NCI-H2196 (cell line): ENCODE data around the gene OFD1.
A peak's percentile ranks its signal among the peaks of the same experiment; 100 is the strongest.

ENCODE experiments used
- DNase-seq: peaks from one replicate; lab custom pipeline; 2025; ENCODE audit not compliant: unreplicated experiment; lab: John Stamatoyannopoulos, UW

Gene OFD1, protein sequence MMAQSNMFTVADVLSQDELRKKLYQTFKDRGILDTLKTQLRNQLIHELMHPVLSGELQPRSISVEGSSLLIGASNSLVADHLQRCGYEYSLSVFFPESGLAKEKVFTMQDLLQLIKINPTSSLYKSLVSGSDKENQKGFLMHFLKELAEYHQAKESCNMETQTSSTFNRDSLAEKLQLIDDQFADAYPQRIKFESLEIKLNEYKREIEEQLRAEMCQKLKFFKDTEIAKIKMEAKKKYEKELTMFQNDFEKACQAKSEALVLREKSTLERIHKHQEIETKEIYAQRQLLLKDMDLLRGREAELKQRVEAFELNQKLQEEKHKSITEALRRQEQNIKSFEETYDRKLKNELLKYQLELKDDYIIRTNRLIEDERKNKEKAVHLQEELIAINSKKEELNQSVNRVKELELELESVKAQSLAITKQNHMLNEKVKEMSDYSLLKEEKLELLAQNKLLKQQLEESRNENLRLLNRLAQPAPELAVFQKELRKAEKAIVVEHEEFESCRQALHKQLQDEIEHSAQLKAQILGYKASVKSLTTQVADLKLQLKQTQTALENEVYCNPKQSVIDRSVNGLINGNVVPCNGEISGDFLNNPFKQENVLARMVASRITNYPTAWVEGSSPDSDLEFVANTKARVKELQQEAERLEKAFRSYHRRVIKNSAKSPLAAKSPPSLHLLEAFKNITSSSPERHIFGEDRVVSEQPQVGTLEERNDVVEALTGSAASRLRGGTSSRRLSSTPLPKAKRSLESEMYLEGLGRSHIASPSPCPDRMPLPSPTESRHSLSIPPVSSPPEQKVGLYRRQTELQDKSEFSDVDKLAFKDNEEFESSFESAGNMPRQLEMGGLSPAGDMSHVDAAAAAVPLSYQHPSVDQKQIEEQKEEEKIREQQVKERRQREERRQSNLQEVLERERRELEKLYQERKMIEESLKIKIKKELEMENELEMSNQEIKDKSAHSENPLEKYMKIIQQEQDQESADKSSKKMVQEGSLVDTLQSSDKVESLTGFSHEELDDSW

DNA sequence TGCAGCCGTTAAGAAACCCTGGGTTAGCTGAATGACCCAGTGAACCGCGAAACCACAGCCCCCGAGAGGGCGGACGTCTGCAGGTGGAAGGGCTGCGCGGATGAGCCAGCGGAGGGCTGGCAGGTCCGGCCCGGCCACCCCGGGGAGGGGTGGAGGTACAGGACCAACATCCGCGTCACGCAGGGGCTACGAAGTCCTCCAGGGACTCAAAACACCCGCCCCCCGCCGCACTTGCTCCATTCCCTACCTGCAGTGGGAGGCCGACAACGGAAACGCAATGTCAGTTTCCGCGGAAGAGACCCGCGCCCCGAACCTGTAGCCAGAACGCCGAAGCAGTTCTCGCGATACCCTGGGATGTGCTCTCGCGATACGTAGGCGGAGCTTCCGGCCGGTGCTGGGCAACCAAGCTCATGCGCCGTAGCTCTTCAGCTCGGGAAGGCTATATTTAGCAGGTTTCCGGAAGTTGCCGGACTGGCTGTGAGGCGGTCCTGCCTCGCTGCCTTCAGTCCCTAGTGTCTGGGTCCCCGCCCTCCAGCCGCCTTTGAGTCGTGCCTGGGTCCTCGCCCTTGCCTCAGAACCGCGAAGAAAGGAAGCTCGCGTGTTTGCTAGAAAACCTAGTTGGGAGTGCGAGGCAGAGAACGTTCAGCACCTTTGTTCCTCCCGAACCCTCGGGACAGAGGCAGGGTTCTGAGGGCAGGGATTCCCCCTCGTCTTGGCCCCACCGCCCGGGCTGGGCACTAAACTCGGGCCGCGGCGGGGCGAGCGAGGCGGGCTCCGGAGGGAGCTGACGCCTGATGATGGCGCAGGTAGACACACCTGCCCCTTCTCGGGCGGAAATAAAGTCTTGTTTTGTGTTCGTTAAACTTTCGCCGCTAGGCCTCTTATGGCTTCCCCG, at the start of gene OFD1, which contains the start of gene TRAPPC2:
Gene OFD1 (plus strand): TSS at position 471 of the 895 bp plus-strand sequence. CDS start 324 bp downstream, at position 795.
Gene TRAPPC2 (minus strand): TSS at position 343 of the 895 bp plus-strand sequence. CDS start 14,657 bp downstream, outside the sequence.
- DNase-seq: peak; percentile 90

- DNase-seq: no peak
Measured at GRCh38 chrX:13685126-13685763, 49.3 kb upstream of the OFD1 start.

- no peak for DNase-seq
Measured at GRCh38 chrX:13687203-13687602, 47.3 kb upstream of the OFD1 start.

GRCh38 chrX:13688384-13688957, 46.1 kb upstream of the OFD1 start:
- DNase-seq: no peak

DNA sequence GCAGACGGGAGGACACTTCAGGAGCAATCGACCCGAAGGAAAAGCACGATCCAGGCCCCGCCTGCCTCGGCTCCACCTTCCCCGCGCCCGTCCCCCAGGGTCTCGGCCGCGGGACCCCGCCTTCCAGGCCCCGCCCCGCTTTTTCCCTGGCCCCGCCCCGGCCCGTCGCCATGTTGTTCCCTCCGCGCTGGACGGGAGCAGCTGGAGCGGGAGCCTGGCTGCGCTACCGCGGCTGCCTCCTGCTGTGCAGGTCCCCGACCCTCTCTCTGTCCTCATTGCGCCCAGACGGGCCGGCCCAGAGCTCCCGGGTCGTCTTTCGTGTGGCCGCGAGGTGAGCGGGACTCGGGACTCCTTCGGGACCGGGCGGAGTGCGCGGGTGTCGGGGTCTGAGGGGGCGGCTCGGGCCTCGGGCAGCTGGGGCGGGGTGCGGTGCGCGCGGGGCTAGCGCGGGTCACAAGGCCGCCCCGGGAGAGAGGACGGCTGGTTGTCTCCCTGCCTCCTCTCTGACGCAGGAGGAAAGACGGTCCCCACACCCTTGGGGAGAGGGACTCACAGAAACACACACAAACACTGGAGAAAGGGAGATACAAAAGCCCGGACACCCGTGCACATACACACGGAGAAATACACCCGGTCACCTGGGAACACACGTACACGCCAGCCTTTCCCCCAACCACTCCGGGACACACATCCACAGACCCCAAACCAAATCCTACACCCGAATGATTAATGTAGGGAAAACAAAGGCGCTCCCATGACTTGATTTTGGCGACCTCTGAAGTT, 45.4 kb upstream of the OFD1 start, which contains the start of gene RAB9A:
Gene RAB9A (plus strand): TSS at position 171 of the 783 bp plus-strand sequence. CDS start 19,619 bp downstream, outside the sequence.
- DNase-seq: peak; percentile 53

- DNase-seq: no peak
Measured at GRCh38 chrX:13689741-13690211, 44.8 kb upstream of the OFD1 start.

GRCh38 chrX:13690836-13691235, 43.7 kb upstream of the OFD1 start:
- no peak for DNase-seq

GRCh38 chrX:13691841-13692371, 42.6 kb upstream of the OFD1 start:
- no peak for DNase-seq

DNA sequence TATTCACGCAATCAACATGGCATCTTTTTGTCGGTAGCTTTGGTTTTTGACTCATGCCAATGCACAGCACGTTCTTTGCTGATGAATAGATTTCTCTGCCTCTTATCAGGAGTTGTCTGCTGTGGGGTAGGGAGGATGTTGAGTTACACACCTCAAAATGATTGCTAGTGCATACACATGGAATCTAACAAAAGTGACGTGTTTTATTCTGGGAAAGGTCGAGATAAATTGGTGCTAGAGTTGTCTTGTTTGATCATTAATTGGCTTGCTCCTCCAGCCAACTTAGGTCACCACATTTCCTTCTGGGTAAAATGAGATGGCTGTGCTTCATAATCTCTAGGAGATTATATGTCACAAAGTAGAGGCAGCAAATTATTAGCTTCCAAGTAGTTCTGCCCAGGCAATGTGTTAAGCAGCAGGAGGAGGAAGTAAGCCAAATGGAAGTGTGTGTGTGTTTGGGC, 41.7 kb upstream of the OFD1 start:
- DNase-seq: no peak

DNA sequence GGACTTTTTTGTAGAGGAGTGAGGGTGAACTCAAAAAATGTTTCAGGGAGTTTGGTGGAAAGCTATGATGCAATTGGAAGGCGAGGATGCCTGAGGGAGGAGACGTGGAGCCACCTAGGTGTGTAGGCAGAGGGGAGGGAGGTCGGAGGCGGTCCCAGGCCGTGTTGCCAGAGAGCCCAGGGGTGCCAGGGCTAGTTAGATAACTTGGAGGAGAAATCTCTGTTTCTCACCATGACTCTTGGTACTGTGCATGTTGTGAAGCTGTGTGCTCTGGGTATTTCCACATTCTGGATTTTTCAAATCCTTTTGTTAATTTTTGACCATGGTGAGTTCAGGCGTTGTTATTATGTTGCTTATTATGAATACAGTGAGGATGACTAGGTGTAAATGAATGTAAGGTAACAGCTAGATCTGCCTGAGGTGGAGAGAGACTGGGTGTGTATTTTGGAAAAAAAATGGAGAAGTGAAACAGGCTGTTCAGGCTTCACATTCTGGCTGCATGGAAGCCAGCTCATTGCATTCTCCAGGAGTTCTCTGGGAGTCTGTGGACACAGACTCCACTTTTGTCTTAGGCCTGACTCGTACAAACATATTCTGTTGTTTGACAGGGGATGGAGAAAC, 41.1 kb upstream of the OFD1 start:
- no peak for DNase-seq

GRCh38 chrX:13694359-13694758, 40.2 kb upstream of the OFD1 start:
- DNase-seq: no peak

- DNase-seq: no peak
Measured at GRCh38 chrX:13694983-13695382, 39.6 kb upstream of the OFD1 start.

- DNase-seq: no peak
Measured at GRCh38 chrX:13695601-13696115, 38.9 kb upstream of the OFD1 start.

- no peak for DNase-seq
Measured at GRCh38 chrX:13697455-13697854, 37.1 kb upstream of the OFD1 start.

DNA sequence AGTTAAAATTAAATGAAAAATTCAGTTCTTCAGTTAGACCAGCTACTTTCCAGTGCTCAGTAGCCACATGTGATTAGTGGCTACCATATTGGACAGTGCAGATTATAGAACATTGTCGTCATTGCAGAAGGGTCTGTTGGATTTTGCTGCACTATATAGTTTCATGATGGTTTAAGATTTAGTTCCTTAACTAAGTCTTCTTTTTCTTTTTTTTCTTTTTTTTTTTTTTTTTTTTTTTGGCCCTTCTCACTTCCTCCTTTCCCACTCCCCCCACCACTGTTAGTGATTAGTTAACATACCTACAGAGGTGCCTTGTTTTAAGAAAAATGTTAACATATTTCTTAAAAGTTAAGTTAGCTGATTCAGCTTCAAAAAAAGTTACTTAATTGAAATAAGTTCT, 36.6 kb upstream of the OFD1 start:
- DNase-seq: no peak

DNA sequence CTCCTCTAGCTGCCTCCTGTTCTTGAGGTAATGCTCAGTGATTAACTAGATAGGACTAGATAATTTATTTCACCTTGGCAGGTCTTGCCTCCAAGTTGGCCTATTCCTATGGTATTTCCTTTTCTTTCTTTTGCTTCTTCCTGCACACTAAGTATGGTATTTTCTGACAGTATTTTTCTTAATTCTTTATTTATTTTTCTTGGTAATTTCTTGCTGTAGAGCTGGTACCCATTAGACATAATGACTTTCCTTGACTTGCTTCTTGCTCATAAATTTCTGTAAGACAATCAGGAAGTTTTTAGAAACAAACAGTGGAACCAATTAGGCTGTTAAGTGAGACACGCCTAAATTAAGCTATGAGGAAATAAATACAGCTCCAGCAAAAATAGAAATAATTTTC, 36.1 kb upstream of the OFD1 start:
- no peak for DNase-seq

GRCh38 chrX:13699183-13699826, 35.2 kb upstream of the OFD1 start:
- no peak for DNase-seq
